ENCODE results near the gene SYK.

SYK gene

DNA sequence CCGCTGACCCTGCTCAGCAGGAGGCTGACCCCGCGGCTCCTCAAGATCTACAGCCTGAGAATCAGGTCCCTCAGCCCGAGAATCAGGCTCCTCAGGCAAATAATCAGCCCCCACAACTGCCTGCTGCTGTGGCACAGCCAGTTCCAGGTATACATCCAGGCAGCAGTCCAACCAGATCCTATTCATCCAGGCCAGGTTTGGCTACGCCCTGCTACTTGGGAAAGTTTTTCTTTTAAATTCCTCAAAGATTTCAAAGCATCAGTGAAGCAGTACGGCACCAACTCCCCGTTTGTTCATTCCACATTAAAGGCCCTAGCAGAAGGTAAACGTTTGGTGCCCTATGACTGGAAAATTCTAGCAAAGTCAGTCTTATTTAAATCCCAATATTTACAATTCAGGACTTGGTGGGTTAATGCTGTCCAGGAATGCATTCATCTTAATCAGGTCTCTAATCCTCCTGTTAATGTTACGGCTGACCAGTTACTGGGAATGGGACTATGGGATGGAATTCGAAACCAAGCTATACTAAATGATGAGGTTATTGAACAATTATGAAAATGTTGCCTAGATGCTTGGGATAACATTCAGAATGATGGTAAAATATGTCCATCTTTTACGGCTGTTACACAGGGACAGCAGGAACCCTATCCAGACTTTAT, 102.3 kb downstream of the SYK start:
- H3K4me3 ChIP-seq (ENCODE audit: low read length): no peak overlapping the region
- TF ChIP-seq, protein P1, sequence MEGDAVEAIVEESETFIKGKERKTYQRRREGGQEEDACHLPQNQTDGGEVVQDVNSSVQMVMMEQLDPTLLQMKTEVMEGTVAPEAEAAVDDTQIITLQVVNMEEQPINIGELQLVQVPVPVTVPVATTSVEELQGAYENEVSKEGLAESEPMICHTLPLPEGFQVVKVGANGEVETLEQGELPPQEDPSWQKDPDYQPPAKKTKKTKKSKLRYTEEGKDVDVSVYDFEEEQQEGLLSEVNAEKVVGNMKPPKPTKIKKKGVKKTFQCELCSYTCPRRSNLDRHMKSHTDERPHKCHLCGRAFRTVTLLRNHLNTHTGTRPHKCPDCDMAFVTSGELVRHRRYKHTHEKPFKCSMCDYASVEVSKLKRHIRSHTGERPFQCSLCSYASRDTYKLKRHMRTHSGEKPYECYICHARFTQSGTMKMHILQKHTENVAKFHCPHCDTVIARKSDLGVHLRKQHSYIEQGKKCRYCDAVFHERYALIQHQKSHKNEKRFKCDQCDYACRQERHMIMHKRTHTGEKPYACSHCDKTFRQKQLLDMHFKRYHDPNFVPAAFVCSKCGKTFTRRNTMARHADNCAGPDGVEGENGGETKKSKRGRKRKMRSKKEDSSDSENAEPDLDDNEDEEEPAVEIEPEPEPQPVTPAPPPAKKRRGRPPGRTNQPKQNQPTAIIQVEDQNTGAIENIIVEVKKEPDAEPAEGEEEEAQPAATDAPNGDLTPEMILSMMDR (conservative IDR thresholded peaks at IDR 0.05; ENCODE audit: low read length): no peak

DNA sequence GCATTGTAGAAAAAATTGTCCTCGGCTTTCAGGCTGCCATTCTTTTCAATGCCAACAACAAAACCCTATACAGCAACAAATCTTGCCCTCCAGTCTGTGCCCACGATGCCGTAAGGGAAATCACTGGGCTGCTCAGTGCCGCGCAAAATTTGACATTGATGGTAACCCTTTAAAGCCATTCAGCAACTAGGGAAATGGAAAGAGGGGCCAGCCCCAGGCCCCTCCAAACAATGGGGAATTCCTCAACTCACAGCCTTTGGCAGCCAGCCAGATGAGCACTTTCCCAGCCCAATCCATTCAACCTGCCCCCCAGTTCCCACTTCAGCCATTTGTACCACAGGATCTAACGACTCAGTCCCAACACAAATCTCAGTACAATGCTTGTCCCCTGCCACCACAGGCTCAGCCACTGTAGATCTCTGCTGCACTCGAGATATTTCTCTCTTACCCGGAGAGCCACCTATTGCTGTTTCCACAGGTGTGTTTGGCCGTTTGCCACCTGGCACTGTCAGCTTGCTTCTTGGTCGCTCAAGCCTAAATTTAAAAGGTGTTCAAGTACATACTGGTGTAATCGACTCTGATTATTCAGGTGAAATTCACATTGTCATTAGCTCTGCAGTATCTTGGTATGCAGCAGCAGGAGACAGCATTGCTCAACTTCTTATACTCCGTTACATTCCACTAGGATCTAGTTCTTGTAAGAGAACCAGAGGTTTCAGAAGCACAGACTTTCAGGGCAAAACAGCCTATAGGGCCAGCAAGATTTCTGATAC, 103.3 kb downstream of the SYK start:
- no peak overlapping the region for H3K4me3 ChIP-seq (ENCODE audit: low read length)
- no peak for DNase-seq (ENCODE audit: low read depth)

More for the DNA sequence above, 102.3 kb downstream of the SYK start:
- DNase-seq (ENCODE audit: low read depth): no peak

DNA sequence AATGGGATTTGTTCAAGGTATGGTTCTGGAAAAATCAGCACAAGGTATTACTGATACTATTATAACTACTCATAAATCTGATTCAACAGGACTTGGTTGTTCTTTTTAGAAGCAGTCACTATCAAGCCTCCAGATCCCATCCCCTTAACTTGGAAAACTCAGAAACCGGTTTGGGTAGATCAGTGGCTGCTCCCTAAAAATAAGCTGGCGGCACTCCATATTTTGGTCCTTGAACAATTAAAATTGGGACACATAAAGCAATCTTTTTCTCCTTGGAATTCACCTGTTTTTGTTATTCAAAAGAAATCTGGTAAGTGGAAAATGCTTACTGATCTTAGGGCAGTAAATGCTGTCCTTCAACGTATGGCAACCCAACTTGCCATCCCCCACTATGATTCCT, 104.2 kb downstream of the SYK start:
- no peak for DNase-seq (ENCODE audit: low read depth)
- H3K4me3 ChIP-seq (ENCODE audit: low read length): no peak overlapping the region
- TF ChIP-seq, protein P1 (conservative IDR thresholded peaks at IDR 0.05; ENCODE audit: low read length): no peak

More for the DNA sequence above, 103.3 kb downstream of the SYK start:
- TF ChIP-seq, protein P1 (conservative IDR thresholded peaks at IDR 0.05; ENCODE audit: low read length): no peak

DNA sequence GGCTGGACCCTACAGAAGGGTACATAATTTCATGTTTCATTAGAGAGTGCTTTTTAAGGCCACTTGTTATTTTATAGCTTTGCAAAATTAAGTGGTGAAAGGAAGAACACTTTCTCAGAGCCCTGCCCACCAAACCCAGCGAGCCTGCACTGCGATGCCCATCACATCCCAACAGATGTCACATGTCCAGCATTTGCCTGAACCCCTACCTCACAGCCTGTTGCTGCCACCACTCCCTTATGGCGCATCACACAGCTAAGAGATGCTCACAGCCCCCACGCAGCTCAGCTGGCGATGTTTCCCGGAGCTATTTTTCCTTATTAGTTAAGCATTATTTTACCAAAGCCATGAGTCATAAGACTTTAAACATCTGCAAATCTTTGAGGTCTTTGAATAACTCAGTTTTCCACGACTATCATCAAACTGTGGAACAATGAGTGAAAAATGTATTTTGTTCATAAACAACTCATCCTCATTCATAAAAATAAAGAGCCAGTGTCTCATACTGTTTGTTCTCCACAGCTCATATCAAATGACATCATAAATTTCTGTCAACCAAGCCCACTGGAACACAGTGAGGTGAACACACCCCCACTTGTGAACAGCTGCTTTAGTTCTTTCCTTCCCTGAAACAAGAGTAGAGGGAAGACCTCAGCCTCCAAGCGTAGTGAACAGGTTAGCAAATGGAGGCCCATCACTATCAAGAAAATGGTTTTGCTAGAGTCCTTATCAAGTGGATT, 104.9 kb downstream of the SYK start:
- TF ChIP-seq, protein P1 (conservative IDR thresholded peaks at IDR 0.05; ENCODE audit: low read length): no peak
- DNase-seq (ENCODE audit: low read depth): no peak
- H3K4me3 ChIP-seq (ENCODE audit: low read length): no peak overlapping the region

DNA sequence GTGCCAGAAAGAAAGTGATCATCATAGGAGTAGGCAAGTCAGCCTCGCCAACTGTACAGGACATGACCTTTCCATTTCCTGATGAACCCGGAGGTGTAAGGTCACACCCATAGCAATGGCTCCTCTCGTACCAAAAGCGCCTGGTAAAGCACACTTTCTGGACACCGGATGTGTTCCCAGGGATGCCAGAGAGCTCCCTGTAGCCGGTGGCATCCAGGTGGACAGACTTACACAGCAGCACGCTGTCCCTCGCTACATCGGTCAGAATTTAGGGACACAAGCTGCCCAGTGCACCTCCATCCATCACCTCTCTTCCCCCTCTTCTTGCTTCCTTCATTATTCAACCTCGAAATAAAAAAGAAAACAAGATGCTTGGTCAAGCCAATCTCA, 105.4 kb downstream of the SYK start:
- TF ChIP-seq, protein P1 (conservative IDR thresholded peaks at IDR 0.05; ENCODE audit: low read length): no peak
- no peak for DNase-seq (ENCODE audit: low read depth)
- H3K4me3 ChIP-seq (ENCODE audit: low read length): no peak overlapping the region

DNA sequence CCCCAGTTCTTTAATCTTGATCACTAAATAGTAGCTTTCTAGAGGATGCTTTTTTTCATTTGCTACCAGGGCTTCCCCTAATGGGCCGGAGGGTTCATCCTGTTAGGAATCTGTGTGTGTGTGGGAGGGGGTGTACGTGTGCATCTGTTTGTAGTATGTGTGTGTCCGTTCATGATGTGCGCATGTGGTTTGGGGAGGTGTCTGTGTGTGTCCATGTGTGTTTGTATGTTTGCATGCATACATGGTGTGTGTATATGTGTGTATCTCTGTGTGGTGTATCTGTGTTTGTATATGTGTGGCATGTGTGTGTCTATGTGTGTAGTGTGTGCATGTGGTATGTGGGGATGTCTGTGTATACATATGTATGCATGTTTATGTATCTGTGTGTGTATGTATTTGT, 106.2 kb downstream of the SYK start:
- TF ChIP-seq, protein P1 (conservative IDR thresholded peaks at IDR 0.05; ENCODE audit: low read length): no peak
- H3K4me3 ChIP-seq (ENCODE audit: low read length): no peak overlapping the region
- no peak for DNase-seq (ENCODE audit: low read depth)

Measured in AG10803 (cell line).